ENCODE measurements around the gene TMEM255B.
"Not testable (repeated sequence)": the region's sequence is repeated elsewhere in the genome, so short reads cannot be mapped to it uniquely, and the experiment has no call there.

TMEM255B gene

DNA sequence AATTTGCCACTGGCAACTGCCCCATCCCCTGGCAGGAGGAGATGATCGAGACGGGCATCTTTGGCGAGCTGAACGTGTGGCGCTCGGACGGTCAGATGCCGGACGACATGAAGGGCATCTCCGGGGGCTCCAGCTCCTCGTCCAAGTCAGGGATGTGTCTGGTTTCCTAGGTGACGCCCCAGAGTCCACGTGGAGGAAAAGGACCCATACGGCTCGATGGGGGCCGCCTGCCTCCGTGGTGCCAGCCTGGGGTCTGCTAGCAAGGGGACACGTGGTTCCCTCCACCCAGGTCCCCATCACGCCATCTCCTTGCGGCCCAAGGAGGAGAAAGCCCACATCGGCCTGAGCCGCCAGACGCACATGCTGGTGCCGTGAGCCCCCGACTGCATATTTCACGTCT lies 23.8 kb upstream of the TMEM255B start:
- no peak for DNase-seq

DNA sequence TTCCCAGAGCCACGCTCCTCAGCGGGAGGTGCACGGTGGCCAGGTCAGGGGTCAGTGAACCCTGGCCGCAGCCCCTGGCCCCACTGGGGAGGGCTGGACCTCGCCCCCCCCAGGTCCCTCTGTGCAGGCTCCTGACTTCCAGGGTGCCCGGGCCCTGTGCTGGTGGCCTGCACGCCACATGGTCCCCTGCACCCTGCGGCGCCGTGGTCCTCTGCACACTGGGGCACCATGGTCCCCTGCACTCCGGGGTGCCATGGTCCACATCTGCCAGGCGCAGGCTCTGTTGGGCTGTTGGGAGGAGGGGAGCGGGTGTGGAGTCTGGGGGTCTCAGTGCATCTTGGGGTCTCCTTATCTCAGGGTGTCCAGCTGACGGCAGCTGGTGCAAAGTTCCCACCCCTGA lies 23.3 kb upstream of the TMEM255B start:
- DNase-seq = no peak

DNA sequence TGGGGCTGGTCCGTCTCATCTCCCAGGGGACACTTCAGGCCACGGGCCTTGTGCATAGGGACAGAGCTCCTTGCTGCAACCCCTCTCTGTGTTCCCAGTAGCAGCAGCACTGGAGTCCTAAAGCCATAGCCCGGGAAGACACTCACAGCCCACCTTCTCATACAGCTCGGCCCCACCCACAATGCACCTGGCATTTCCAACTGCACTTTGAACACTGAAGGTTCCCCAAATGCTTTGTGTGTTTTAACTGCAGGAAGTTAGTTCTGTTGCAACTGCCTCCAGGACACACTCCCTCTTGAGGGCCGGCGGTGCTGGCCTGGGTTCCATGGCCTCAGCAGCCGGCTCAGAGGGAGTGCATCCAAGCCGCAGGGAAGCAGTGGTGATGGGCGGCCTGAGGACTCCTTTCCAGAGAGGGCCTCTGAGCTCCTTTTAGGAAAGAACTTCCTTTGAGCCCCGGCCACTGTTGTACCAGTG lies 22.7 kb upstream of the TMEM255B start:
- DNase-seq = no peak

DNA sequence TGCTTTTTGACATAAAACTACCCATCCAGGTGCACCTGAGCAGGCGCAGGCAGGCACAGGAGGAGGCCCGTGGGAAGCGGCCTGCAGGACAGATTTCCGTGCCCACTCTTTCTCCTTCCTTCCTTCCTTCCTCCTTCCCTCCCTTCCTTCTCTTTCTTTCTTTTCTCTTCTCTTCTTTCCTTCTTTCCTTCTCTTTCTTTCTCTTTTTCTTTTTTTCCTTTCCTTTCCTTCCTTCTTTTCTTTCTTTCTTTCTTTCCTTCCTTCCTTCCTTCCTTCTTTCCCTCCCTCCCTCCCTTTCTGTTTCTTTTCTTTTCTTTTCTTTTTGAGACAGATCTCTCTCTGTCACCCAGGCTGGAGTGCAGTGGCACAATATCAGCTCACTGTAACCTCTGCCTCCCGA lies 21.2 kb upstream of the TMEM255B start:
- no peak for DNase-seq

DNA sequence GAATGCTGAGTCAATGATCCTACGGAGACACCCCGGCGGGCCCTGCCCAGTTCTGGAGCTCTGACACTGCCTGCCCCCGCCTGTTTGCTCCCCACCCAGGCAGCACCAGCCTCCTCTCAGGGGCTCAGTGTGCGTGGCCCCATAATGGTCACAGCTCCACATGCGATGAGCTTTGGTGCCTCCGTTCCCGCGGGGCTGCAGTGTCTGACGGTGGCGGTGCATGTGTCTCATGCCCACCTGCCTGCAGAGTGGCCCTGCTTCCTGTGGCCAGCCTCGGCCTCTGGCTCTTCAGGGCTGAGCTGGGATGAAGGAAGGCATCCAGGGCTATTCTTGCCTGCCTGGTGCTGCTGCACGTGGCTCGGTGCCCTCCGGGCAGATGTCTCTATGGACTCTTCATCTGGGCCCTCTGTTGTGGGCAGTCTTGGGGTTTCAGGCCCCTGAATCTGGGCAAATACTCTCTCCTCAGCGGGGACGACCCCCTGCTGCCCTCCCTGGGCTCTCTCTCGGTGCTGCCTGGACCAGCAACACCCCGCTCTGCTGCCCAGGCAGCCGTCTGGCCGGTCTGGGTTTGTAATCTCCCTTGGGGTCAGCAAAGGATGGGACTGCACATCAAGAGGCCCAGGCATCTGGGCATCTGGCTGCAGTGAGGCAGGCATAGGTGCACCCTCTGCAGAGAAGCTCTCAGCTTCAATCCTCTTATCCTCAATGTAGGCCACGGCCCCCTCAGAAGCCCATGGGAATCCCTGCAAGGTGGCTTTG lies 19.3 kb upstream of the TMEM255B start:
- no peak for DNase-seq

DNA sequence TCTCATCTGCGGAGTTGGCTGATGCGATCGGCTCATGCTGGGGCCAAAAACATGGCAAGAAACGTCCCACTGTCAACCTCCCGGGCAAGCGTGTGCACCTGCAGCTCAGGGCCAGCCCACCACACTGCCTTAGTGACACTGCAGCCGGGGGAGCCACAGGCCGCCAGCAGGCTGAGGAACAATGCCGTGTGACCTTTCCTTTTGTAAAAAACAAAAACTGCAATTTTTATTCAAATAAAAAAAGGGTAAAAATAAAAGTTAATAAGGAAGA lies 18.8 kb upstream of the TMEM255B start:
- no peak for DNase-seq

DNA sequence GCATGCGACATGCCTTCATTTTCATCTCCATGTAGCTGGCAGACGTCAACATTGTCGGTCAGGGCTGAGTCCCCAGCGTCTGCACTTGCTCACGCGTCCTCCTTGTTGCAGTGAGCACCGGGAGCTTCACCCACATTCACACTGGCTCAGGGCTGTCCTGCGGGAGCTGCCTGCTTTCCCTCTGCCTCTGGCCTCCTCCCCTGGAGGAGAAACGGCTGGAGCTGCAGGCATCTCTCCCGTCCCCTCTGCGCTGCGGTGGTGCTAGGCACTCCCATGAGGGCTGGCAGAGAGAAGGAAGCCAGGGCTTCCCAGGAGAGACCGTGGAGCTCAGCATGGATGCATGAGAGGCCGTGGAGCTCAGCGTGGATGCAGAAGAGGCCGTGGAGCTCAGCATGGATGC lies 18.4 kb upstream of the TMEM255B start:
- no peak for DNase-seq

DNA sequence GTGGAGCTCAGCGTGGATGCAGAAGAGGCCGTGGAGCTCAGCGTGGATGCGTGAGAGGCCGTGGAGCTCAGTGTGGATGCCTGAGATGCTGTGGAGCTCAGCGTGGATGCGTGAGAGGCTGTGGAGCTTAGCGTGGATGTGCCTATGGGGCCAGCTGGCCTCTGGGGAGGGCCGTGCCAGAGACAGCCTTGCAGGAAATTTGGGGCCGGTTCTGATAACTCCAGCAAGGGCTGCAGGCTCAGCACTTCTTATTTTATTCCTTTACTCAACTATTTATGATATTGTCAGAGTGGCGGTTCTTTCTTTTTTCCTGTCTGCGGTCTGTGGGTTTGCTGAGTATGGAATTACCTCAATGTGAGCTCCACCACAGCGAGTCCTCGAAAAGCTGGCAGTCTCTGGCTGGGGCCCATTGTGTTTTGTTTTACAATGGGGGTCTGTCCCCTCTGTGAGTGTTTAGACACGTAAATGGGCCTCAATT lies 17.8 kb upstream of the TMEM255B start:
- DNase-seq = no peak

DNA sequence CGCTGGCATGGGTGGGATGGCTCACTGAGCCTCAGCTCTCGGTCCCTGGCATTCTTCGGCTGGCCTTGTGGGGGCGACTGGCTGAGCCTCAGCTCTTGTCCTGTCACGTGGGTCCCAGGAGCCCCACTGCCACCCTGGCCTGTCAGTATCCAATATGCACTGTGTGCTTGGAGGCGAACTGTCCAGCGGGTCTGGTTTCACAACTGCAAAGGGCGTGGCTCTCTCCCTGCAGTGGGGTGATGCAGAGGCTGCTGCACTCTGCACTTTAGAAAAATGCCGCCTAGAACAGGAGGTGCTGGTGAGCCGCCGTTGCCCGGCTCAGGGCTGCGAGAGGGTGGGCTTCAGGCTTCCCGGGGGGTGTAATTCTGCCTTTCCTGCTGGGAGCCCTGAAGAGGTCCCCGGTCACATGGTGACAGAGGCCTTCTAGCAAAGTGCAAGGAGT lies 17.0 kb upstream of the TMEM255B start:
- no peak for DNase-seq

DNA sequence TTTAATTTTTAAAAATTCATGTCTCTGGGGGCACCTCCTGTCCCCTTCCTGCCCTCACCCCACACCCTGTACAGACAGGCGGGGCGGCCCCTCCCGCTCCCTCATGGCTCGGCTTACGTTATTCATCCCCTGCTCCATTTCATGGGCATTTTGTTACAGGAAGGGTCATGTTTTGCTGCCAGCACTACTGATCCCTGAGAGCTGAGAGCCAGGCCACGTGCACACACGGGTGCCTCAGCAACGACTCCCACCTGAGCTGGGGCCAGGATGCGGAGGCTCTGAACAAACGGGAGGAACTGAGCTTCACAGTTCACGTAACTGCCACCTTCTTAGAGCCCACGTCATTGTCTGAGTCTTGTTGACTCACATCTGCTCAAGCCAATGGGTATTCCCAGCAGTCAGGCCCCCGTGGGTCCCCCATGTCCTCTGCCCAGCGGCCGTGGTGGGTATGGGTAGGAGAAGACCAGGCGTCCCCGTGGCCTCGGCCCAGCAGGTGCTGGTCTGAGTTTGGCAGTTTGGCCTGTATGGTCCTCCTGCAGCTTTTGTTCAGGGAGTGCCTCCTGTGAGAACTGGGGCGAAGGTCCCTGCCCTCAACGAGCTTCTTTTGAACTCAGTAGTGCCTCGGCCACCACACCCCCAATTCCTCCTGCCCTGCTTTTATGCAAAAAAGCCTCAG lies 16.4 kb upstream of the TMEM255B start:
- no peak for DNase-seq

DNA sequence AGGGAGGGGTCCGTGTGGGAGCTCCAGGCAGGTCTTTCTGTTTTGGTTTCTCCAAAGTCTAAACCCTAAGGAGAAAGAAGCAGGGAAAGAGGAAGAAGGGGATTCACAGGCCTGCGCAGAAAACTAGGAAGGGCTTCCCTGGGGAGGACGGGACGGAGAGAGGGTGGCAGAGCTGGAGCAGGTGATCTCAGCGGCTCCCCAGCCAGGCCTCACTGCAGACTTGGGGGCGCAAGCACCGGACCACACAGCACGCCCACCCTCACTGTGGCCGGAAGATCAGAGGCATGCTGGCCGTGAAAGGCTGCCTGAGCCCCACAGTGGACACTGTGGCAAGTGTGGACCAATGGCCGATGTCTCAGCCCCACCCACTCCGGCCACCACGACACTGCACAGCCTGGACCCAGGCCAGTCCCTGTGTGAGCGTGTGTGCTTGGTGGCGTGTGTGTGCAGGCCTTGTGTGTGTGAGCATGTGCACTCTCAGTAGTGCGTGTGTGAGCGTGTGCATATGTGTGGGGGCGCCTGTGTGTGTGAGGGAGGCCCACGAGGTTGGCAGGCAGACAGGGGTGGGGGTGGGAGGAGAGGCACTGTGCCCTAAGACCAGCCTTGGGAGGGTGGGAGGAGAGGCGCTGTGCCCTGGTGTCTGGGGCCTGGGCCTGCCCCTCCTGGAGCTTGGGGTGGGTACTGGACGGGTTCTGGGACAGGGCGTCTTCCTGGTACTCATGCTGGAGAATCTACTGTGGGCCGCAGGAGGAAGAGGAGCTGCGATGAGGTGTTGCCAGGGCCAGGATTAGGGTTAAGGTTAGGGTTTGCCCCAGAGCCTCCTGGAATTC lies 15.4 kb upstream of the TMEM255B start:
- no peak for DNase-seq

DNA sequence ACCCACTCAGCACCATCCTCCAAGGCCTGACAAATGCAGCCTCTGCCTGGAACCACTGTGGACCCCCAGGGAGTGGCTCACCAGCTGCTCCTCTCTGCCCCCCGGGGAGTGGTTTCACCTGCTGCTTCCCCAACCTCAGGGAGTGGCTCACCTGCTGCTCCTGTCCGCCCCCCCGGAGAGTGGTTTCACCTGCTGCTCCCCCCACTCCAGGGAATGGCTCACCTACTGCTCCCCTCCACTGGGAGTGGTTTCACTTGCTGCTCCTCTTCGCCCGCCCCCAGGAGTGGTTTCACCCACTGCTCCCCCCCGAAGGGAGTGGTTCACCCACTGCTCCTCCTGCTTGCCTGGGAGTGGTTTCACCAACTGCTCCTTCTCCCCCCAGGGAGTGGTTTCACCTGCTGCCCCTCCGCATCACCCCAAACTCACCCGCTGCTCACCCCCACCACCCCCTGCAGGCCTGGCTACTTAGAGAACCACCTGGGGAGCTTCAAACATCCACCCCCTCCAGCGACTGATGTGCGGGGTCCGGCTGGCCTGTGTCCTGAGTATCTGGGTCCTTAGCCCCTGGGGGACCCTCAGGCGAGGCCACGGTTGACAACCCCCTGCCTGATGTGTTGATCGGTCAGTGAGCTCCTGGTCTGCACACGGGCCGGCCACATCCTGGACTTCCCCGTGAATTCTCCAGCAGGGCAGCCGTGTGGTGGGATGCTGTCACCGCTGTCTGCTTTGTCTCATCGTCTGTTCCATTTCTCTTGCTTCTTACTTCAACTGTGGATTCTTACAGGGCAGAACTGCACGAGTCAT lies 14.6 kb upstream of the TMEM255B start:
- DNase-seq = no peak

DNA sequence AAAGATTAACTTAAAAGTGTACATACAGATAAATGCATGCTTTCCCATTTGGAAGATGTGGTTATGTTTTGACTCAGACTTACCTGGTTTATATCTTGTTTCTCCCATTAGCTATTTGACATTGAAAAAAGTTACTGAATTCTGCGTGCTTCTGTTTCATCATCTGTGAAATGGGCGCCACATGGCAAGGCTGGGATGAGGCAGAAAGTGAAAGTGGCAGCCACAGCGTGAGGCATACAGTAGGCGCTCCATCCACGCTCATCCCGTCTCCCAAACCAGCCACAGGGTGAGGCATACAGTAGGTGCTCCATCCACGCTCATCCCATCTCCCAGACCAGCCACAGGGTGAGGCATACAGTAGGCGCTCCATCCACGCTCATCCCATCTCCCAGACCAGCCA lies 14.0 kb upstream of the TMEM255B start:
- no peak for DNase-seq

DNA sequence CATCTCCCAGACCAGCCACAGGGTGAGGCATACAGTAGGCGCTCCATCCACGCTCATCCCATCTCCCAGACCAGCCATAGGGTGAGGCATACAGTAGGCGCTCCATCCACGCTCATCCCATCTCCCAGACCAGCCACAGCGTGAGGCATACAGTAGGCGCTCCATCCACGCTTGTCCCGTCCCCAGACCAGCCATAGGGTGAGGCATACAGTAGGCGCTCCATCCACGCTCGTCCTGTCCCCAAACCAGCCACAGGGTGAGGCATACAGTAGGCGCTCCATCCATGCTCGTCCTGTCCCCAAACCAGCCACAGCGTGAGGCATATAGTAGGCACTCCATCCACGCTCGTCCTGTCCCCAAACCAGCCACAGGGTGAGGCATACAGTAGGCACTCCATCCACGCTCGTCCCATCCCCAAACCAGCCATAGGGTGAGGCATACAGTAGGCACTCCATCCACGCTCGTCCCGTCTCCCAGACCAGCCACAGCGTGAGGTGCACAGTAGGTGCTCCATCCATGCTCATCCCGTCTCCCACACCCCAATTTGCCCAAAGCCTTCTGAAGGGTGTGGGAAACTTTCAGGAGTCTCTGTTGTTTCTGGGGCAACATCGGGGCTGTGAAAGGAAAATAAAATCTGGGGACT lies 13.4 kb upstream of the TMEM255B start:
- not testable (repeated sequence) for DNase-seq

DNA sequence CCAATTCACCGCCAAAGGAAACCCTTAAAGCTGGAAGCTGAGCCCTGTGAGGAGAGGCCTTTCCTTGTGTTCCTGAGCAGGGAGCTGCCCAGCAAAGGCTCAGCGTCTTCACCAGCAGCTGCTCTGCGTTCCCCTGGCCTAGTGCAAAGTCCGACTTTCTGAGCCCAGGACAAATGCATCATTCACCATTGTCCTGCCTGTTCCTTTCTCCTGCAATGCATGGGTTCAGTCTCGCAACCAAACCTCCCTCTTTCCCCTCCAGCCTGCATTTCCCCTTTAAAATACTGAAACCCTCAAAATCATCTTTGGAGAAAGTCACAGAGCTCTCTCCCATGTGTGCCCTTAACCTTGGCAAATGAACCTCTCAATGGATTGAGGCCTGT lies 12.9 kb upstream of the TMEM255B start:
- no peak for DNase-seq

DNA sequence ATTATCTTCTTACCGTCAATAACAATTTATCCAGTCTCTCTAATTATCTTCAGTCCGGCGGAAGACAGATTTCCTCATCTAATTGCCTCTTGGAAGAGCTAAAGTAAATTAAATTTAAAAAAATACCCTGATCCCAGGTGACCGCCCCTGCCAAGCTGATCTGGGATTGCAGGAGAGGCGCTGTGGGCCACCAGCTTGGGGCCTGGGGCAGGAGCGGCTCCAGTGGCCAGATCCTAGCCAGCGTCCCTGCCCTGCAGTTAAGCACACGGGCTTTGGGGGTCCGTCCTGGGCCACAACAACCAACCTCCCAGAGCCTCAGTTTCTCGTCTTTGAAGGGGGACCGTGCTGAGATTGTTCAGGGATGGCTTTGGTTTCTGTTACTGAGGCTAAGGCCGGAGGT lies 12.4 kb upstream of the TMEM255B start:
- DNase-seq = no peak

DNA sequence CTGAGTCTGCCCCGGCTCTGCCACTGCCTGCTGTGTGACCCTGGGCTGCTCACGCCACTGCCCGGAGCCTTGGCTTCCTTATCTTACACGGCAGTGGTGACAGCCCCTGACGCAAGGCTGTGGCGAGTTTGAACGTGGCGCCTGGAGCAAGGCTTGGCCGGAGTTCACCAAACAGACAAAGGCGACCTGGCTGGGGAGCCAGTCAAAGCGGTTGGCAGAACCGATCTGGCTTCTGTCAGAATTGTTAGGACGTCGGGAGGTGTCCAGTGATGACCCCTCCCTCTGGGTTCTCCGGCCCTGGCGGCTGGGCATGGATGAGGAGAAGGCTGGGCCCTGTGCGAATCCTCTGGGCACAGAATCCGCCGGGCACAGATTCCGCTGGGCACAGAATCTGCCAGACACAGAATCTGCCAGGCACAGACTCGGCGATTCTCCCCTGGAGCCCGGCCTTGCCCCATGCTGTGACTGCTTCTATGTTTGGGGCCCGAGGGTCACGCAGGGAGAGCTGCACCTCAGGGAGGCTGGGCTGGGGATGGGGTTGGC lies 11.7 kb upstream of the TMEM255B start:
- DNase-seq = no peak

DNA sequence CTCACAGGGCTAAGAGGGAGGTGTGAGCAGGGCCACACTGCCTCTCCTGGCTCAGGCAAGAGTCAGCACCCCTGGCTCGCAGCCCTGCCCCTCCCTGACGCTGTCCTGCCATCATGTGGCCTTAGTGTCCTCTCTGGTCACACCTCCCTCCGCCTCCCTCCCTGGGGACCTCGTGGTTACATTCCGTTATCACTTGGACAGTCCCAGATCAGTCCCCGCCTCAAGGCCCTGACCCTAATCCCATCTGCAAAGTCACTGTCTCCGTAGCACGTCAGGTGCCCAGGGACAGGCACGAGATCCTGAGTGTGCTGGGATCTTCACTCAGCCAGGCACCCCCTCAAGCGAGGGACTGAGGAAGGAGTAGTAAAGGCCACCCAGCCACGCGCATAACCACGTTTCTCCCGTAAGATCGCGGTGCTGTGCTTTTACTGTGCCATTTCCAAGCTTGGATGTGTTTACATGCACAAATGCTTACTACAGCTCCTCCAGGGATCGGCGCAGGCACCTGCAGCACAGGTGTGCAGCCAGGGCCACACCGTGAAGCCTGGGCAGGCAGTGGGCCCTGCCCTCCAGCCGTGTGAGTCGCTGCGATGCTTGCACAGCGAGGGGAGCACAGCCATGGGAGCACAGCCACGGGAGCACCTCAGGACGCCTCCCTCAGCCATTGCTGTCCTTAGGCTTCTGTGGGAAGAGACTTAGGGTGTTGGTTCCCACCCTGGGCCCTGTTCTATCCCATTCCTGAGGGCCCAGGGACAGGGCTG lies 10.7 kb upstream of the TMEM255B start:
- no peak for DNase-seq

DNA sequence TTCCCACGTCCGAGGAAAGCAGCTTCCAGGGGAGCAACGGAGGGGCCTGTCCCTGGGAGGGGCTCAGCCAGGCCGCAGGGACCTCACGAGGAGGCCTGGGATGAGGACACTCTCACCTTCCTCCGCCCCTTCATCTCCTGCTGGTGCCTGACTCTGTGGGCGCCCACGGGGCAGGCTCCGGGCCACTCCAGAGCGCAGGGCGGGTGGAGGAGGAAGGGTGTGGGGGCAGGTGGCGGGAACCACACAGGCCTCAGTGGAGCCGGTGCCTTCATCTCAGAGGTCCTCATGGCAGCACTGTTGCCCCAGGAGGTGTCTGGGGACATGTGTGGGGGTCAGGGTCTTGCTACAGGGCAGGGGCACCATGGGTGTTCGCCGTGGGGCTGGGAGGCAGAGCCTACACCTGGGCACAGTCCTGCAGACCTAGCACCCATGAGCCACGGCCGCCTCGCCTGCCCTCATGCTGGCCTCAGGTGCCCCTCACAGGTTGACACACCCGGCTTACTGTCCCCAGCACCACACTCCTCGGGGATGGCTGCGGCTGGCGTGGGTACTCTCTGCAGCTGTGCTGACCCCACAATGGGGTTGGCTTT lies 10.1 kb upstream of the TMEM255B start:
- no peak for DNase-seq

DNA sequence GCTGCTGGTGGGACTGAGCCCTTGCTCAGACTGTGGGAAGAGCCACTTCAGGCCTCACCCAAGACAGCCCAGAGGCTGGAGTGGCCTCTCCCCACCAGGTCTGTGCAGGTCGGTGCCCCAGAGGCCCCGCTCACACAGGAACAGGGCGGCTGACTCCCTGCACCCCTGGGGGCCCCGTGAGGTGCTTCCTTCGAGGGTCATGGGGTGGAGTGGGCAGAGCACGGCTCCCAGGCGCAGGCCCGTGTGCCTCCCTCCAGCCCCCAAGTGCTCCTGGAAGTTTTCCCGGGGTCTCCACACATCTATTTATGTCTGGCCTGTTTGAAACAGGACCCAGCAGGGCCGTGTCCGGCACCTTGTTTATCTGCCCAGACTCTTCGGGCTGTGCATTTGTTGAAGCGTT lies 9.5 kb upstream of the TMEM255B start:
- no peak for DNase-seq

DNA sequence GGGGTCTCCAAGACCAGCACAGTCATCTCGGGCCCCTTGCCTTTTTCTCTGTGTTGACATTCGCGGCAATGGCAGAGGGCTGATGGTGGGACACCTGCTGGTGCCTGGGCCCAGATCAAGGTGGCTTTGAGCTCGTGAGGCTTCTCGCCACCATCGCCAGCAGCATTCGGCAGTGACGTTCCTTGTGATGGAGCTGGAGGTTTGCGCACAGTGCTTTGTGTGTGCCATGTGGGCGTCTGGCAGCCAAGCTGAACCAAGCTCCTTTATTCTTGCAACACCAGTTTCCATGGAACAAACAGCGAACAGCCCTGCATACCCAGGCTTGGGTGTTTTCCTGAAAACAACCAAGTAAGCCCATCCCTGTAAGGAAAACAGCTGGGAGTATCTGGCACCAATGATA lies 9.1 kb upstream of the TMEM255B start:
- no peak for DNase-seq

Data from NCI-H2227 treated with DMSO at 0.1 percent for 48 hours (cell line).